Measurements from ENCODE around the gene TSPAN18.

The TSPAN18 gene

GRCh38 chr11:44738791-44739190 lies 12.0 kb downstream of the TSPAN18 start:
- DNase-seq (ENCODE audit: low read depth, low spot score): no peak
- no peak overlapping the region for H3K9ac ChIP-seq (ENCODE audit: insufficient read length)
- no peak overlapping the region for H3K4me3 ChIP-seq
- H3K9me3 ChIP-seq (ENCODE audit: low read depth, low read length): no peaks in the 10 kb centered on the region
- H3K27ac ChIP-seq: no peak overlapping the region
- no peaks in the 10 kb centered on the region for H3K36me3 ChIP-seq (ENCODE audit: insufficient read depth, low read length)
- TF ChIP-seq FOXP2 (optimal IDR thresholded peaks at IDR 0.05; ENCODE audit: control extremely low read depth, extremely low read length, insufficient read depth) (no peak), EZH2 (IDR thresholded peaks at IDR 0.05) (no peak), POLR2AphosphoS5 (IDR thresholded peaks at IDR 0.05; ENCODE audit: borderline replicate concordance, low read depth, low read length) (no peak)

- TF ChIP-seq POLR2AphosphoS5 (IDR thresholded peaks at IDR 0.05; ENCODE audit: borderline replicate concordance, low read depth, low read length) (no peak), EZH2 (IDR thresholded peaks at IDR 0.05) (no peak), FOXP2 (optimal IDR thresholded peaks at IDR 0.05; ENCODE audit: control extremely low read depth, extremely low read length, insufficient read depth) (no peak)
- Histone ChIP-seq H3K27ac (no peak overlapping the region), H3K9ac (ENCODE audit: insufficient read length) (no peak overlapping the region)
These were observed 14.2 kb downstream of the TSPAN18 start for GRCh38 chr11:44740967-44741366.

GRCh38 chr11:44741976-44742375 lies 15.2 kb downstream of the TSPAN18 start:
- H3K36me3 ChIP-seq (ENCODE audit: insufficient read depth, low read length): no peaks in the 10 kb centered on the region
- no peak overlapping the region for H3K4me3 ChIP-seq
- no peak for TF ChIP-seq EZH2 (IDR thresholded peaks at IDR 0.05)
- TF ChIP-seq FOXP2 (optimal IDR thresholded peaks at IDR 0.05; ENCODE audit: control extremely low read depth, extremely low read length, insufficient read depth): no peak
- no peak for TF ChIP-seq POLR2AphosphoS5 (IDR thresholded peaks at IDR 0.05; ENCODE audit: borderline replicate concordance, low read depth, low read length)
- no peak overlapping the region for H3K9ac ChIP-seq (ENCODE audit: insufficient read length)
- H3K27ac ChIP-seq: no peak overlapping the region
- DNase-seq (ENCODE audit: low read depth, low spot score): no peak
- no peaks in the 10 kb centered on the region for H3K9me3 ChIP-seq (ENCODE audit: low read depth, low read length)

More at GRCh38 chr11:44740967-44741366, 14.2 kb downstream of the TSPAN18 start:
- Histone ChIP-seq H3K4me3 (no peak overlapping the region), H3K36me3 (ENCODE audit: insufficient read depth, low read length) (no peaks in the 10 kb centered on the region), H3K9me3 (ENCODE audit: low read depth, low read length) (no peaks in the 10 kb centered on the region)
- no peak for DNase-seq (ENCODE audit: low read depth, low spot score)

- H3K4me3 ChIP-seq: no peak overlapping the region
- TF ChIP-seq FOXP2 (optimal IDR thresholded peaks at IDR 0.05; ENCODE audit: control extremely low read depth, extremely low read length, insufficient read depth) (no peak), POLR2AphosphoS5 (IDR thresholded peaks at IDR 0.05; ENCODE audit: borderline replicate concordance, low read depth, low read length) (no peak), EZH2 (IDR thresholded peaks at IDR 0.05) (no peak)
- no peak for DNase-seq (ENCODE audit: low read depth, low spot score)
- H3K36me3 ChIP-seq (ENCODE audit: insufficient read depth, low read length): no peaks in the 10 kb centered on the region
- no peaks in the 10 kb centered on the region for H3K9me3 ChIP-seq (ENCODE audit: low read depth, low read length)
- no peak overlapping the region for H3K27ac ChIP-seq
- no peak overlapping the region for H3K9ac ChIP-seq (ENCODE audit: insufficient read length)
These were observed 15.9 kb downstream of the TSPAN18 start for GRCh38 chr11:44742508-44743246.

GRCh38 chr11:44743326-44743725 lies 16.6 kb downstream of the TSPAN18 start:
- H3K4me3 ChIP-seq: no peak overlapping the region
- no peaks in the 10 kb centered on the region for H3K36me3 ChIP-seq (ENCODE audit: insufficient read depth, low read length)
- H3K27ac ChIP-seq: no peak overlapping the region
- TF ChIP-seq FOXP2 (optimal IDR thresholded peaks at IDR 0.05; ENCODE audit: control extremely low read depth, extremely low read length, insufficient read depth) (no peak), POLR2AphosphoS5 (IDR thresholded peaks at IDR 0.05; ENCODE audit: borderline replicate concordance, low read depth, low read length) (no peak), EZH2 (IDR thresholded peaks at IDR 0.05) (no peak)
- H3K9ac ChIP-seq (ENCODE audit: insufficient read length): no peak overlapping the region
- H3K9me3 ChIP-seq (ENCODE audit: low read depth, low read length): no peaks in the 10 kb centered on the region
- no peak for DNase-seq (ENCODE audit: low read depth, low spot score)

GRCh38 chr11:44743959-44744557 lies 17.3 kb downstream of the TSPAN18 start:
- no peak overlapping the region for H3K4me3 ChIP-seq
- no peaks in the 10 kb centered on the region for H3K9me3 ChIP-seq (ENCODE audit: low read depth, low read length)
- DNase-seq (ENCODE audit: low read depth, low spot score): no peak
- no peak for TF ChIP-seq FOXP2 (optimal IDR thresholded peaks at IDR 0.05; ENCODE audit: control extremely low read depth, extremely low read length, insufficient read depth)
- TF ChIP-seq POLR2AphosphoS5 (IDR thresholded peaks at IDR 0.05; ENCODE audit: borderline replicate concordance, low read depth, low read length): no peak
- no peak for TF ChIP-seq EZH2 (IDR thresholded peaks at IDR 0.05)
- no peak overlapping the region for H3K27ac ChIP-seq
- no peak overlapping the region for H3K9ac ChIP-seq (ENCODE audit: insufficient read length)
- H3K36me3 ChIP-seq (ENCODE audit: insufficient read depth, low read length): no peaks in the 10 kb centered on the region

- Histone ChIP-seq H3K36me3 (ENCODE audit: insufficient read depth, low read length) (no peaks in the 10 kb centered on the region), H3K27ac (no peak overlapping the region), H3K9ac (ENCODE audit: insufficient read length) (no peak overlapping the region), H3K4me3 (no peak overlapping the region), H3K9me3 (ENCODE audit: low read depth, low read length) (no peaks in the 10 kb centered on the region)
- DNase-seq (ENCODE audit: low read depth, low spot score): no peak
- no peak for TF ChIP-seq EZH2 (IDR thresholded peaks at IDR 0.05)
These were observed 20.1 kb downstream of the TSPAN18 start for GRCh38 chr11:44746894-44747293.

- H3K27ac ChIP-seq: no peak overlapping the region
- no peak overlapping the region for H3K9ac ChIP-seq (ENCODE audit: insufficient read length)
- H3K4me3 ChIP-seq: no peak overlapping the region
- no peak for TF ChIP-seq POLR2AphosphoS5 (IDR thresholded peaks at IDR 0.05; ENCODE audit: borderline replicate concordance, low read depth, low read length)
- TF ChIP-seq FOXP2 (optimal IDR thresholded peaks at IDR 0.05; ENCODE audit: control extremely low read depth, extremely low read length, insufficient read depth): no peak
- TF ChIP-seq EZH2 (IDR thresholded peaks at IDR 0.05): no peak
- H3K36me3 ChIP-seq (ENCODE audit: insufficient read depth, low read length): no peaks in the 10 kb centered on the region
- DNase-seq (ENCODE audit: low read depth, low spot score): no peak
- no peaks in the 10 kb centered on the region for H3K9me3 ChIP-seq (ENCODE audit: low read depth, low read length)
These were observed 20.6 kb downstream of the TSPAN18 start for GRCh38 chr11:44747316-44747715.

Data from SK-N-MC (cell line).